H7 (cell line): ENCODE measurements around the gene AMTN. TPM values are rescaled to one million over a fixed set of nuclear protein-coding genes. Genes with fewer than 3 reads are reported as not detected.
"Not testable (repeated sequence)": the region's sequence is repeated elsewhere in the genome, so short reads cannot be mapped to it uniquely, and the experiment has no call there.

ENCODE experiments used
- DNase-seq: peaks from one replicate; pipeline ENCODE4 v3.0.0; 2012
- H3K27me3 ChIP-seq: 2 replicates; pipeline ENCODE4 v1.6.0; 2011; ENCODE audit warnings: mild to moderate bottlenecking, low read length; ENCODE audit not compliant: control insufficient read depth, insufficient read depth
- H3K36me3 ChIP-seq: replicated peaks from 2 replicates; pipeline ENCODE4 v1.5.1; 2011; ENCODE audit warnings: low read length; ENCODE audit not compliant: control insufficient read depth, insufficient read depth
- H3K4me3 ChIP-seq: 2 replicates; pipeline ENCODE4 v1.5.1; 2011; ENCODE audit warnings: low read depth, mild to moderate bottlenecking, control low read depth, low read length, moderate library complexity; ENCODE audit not compliant: insufficient read depth
- total RNA-seq: library from RNA; depleted of rRNA; stranded (reverse); fragments of >200 nt; shearing (Covaris generic); gene quantifications from 2 replicates; pipeline ENCODE4 v1.2.3, GENCODE V29; 2014; rRNA removed

Gene AMTN, protein sequence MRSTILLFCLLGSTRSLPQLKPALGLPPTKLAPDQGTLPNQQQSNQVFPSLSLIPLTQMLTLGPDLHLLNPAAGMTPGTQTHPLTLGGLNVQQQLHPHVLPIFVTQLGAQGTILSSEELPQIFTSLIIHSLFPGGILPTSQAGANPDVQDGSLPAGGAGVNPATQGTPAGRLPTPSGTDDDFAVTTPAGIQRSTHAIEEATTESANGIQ
- not detected in 2 replicates for total RNA-seq

DNA sequence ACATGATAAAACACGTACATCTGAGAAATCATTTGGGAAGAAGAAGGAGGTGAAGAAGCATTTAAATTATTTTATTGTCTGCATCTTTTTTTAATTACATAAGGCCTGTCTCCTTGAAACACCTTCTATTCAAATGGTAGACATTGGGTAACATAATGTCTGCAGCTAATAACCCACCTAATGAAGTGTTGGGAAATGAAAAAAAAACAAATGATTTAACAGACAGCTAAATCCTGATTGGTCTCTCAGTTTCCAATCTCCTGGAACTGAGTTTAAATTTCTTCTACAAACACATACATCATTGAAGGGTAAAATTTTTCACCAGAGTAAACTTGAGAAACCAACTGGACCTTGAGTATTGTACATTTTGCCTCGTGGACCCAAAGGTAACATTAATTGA is at the start of gene AMTN:
Gene AMTN, plus strand, starts transcription at position 301 of the 400 bp plus-strand sequence. CDS start 209 bp downstream, outside the sequence.
- Histone ChIP-seq H3K36me3 (no peaks in the 10 kb centered on the region), H3K27me3 (no peaks in the 10 kb centered on the region), H3K4me3 (no peak within 1 kb of the TSS)
- no peak for DNase-seq

DNA sequence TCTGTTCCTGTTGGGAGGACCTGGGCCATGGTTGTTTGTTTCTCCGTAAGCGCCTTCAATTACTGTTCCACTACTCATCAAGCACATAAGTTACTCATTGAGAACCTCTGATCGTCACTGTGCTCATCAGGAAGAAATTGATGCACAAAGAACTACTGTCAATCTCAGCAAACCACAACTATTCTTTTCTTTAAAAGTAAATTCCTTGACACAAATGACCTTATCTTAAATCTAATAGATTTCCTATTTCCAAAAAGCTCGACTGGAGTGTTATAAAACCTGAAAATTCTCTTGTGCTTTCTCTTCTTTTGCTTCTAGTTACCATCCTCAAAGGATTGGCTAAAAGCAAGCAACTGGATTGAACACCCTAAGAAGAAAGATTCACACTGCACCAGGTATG is 46.5 kb upstream of the AMTN start, which contains the start of gene MUC7:
Gene MUC7, plus strand, starts transcription at position 301 of the 400 bp plus-strand sequence. CDS start 1,825 bp downstream, outside the sequence.
- H3K4me3 ChIP-seq, result no peak within 1 kb of the TSS

DNA sequence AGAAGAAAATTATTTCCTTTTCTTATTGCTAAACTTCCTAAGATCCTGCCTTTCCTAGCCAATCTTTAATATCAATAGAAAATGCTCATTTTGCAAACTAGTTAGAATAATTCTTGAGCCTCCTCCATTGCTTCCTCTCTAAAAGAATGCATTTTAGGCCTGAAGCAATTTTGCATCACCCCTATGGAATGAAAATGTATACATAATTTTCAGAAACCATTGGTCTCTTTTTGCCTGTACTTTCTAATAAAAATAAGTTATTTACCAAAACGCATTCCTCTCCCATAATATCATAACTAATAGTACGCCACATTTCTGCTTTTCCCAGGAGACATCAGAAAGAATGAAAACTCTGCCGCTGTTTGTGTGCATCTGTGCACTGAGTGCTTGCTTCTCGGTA is 44.7 kb upstream of the AMTN start:
- Histone ChIP-seq H3K27me3 (no peaks in the 10 kb centered on the region), H3K4me3 (no peak overlapping the region), H3K36me3 (no peaks in the 10 kb centered on the region)
- DNase-seq, result no peak

More for the DNA sequence above, 46.5 kb upstream of the AMTN start, which contains the start of gene MUC7:
- DNase-seq, result no peak
- Histone ChIP-seq H3K27me3 (no peaks in the 10 kb centered on the region), H3K36me3 (no peaks in the 10 kb centered on the region)

DNA sequence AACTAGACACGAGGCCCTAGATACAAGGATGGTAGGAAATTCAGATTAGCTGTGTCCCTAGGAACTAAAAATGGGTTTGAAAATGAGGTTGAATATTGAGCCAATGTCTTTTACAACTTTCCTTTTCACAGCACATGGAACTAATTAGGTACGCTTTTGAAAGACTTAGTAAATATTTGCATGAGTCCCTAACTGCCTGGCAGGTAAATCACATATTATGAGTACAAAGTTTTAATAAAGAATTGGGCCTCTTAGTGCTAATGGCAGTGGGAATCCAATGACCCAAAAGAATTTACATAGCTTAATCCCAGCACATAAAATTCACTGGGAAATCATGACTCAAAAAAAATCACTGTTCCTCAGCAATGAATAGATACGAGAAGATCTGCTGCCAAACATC is 29.6 kb upstream of the AMTN start:
- no peaks in the 10 kb centered on the region for H3K27me3 ChIP-seq
- DNase-seq, result no peak
- no peak overlapping the region for H3K4me3 ChIP-seq
- no peaks in the 10 kb centered on the region for H3K36me3 ChIP-seq

DNA sequence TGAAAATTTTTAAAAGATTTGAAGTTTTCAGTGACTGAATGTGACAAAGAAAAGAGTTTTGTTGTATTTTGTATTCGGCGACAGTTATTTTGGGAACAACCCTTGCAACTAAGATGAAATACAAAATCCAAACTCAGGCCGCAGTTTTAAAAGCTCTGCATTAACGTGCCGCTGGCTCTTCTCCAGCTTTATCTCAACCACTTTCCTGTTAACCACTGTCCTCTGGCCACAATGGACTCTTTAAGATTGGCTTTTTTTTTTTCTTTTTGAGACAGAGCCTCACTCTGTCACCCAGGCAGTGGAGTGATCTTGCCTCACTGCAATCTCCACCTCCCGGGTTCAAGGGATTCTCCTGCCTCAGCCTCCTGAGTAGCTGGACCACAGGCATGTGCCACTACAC is 22.1 kb upstream of the AMTN start:
- H3K36me3 ChIP-seq, result no peaks in the 10 kb centered on the region
- no peak for DNase-seq
- no peak overlapping the region for H3K4me3 ChIP-seq
- H3K27me3 ChIP-seq, result no peaks in the 10 kb centered on the region

DNA sequence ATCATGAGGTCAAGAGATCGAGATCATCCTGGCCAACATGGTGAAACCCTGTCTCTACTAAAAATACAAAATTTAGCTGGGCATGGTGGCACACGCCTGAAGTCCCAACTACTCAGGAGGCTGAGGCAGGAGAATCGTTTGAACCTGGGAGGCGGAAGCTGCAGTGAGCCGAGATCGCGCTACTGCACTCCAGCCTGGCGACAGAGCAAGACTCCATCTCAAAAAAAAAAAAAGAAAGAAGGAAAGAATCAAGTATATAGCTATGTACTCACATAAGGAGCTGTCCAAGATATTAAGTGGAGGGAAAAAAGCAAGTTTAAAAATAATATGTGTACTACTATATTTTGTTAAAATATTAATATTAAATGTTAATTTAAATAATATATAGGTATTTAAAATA is 16.5 kb upstream of the AMTN start:
- not testable (repeated sequence) for DNase-seq, H3K36me3 ChIP-seq, H3K4me3 ChIP-seq, H3K27me3 ChIP-seq

DNA sequence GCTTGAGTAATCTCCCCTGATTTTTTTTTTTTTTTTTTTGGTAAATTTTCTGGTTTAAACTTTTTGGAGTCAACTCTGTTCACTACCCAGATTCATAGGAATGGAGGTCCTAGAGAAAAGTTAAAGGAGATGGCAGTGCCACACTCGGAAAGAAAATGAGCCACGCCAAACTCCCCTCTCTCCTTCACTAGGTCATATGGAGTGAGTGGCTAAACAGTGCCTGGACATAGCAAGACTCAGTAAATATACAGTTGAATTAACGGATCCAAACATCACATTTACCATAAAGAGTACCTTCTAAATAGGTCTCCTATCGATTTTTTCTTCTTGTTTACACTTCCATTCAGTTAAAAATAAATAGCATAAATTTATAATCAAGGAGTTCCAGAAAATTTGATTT is 13.6 kb upstream of the AMTN start:
- H3K27me3 ChIP-seq, result no peaks in the 10 kb centered on the region

DNA sequence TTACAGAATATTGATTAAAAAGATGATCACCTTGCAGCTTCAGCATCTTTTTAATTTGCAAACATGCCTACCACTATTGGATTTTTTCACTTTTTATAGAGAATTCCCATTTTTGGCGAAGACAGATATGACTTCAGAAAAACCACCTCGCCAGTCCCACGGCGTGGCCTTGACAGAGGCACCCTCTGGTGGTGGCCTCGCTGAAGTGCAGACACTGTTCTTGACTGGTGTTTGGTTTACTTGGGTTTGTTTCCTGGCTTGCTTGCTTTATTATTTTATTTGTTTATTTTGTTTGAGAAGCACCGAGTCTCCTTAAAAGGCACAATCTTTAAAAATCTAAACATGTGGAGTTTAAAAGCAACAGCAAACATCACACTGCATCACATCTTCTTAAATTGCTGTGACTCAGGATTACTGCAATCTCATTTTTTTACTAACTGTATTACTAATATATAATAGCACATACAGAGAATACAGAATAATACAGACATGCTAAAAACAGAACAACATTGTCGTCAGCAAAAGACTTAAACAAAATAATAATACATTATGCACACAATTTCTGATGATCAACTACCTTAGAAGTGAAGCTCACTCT is 13.1 kb upstream of the AMTN start:
- H3K27me3 ChIP-seq, result no peaks in the 10 kb centered on the region
- no peak overlapping the region for H3K4me3 ChIP-seq
- peak; percentile 16 for DNase-seq
- H3K36me3 ChIP-seq, result no peaks in the 10 kb centered on the region

More for the DNA sequence above, 13.6 kb upstream of the AMTN start:
- no peak for DNase-seq
- no peaks in the 10 kb centered on the region for H3K36me3 ChIP-seq
- no peak overlapping the region for H3K4me3 ChIP-seq

DNA sequence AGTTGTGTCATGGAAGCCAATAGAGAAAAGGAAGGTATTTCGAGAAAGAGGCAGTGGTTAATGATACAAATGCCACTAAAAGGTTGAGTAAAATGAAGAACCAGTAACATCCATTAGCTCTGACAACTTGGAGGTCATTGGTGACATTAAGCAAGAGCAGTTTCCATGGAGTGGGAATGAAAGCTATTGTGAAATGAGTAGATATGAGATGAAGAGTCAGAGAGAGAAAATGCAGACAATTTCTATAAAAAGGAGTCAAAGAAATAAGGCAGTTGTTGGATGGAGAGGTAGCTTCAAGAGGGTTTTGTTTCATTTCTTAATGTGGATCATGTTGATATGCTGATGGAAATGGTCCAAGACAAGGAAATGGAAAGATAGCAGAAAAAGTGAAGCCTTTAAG is 9.6 kb upstream of the AMTN start:
- H3K4me3 ChIP-seq, result no peak overlapping the region
- no peaks in the 10 kb centered on the region for H3K36me3 ChIP-seq
- H3K27me3 ChIP-seq, result no peaks in the 10 kb centered on the region

DNA sequence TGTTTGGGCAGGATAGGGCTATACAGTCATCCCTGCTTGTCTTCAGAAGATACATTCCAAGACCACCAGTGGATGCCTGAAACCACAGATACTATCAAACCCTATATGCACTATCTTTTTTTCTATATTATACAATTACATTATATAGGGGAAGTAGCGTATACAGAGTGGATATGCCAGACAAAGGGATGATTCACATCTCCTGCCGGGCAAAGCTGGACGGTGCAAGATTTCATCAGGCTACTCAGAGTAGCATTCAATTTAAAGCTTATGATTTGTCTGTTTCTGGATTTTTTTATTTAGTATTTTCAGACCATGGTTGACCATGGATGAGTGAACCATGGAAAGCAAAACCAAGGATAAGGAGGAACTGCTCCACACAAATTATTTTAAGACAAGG is 7.0 kb upstream of the AMTN start:
- no peaks in the 10 kb centered on the region for H3K36me3 ChIP-seq
- H3K27me3 ChIP-seq, result no peaks in the 10 kb centered on the region
- no peak for DNase-seq
- no peak overlapping the region for H3K4me3 ChIP-seq

More for the DNA sequence above, 9.6 kb upstream of the AMTN start:
- DNase-seq, result no peak

DNA sequence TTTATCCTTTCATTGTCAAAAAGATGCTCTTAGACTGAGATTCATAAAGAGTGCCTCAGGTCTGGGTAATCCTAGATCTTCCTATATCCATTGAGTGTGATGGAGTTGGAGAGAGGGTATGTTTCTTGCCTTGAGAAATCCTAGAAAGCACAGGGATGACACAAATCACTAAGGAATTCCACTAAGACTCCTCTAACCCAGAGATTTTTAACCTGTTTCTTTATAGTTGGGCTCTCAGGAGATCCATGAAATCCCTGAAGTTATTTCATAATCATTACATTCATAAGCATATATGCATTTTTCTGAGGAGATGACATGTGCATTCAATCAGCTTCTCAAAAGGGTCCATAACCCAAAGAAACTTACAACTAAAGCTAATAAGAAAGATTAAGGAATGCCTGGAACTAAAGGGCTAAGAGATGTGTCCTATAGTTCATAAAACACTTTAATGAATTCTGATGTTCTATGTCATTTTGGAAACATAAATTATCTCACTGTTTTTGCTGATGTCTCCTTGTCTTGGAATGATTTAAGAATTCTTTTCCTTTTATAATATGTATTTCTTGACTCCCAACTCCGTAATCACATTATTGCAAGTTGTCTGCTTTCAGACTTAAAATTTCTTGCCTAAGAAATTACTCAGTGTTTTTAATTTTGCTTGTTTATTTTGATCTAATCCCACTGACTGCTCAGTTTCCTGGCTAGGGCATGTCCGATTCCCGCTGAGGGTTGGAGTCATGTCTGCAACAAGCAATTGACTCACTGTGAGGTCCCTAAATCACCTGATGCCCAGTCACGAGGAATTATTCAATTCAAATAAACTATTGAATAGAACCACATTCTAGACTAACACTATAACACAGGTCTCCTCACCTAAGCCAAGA is 2.8 kb upstream of the AMTN start:
- H3K4me3 ChIP-seq, result no peak overlapping the region
- H3K27me3 ChIP-seq, result no peaks in the 10 kb centered on the region
- no peaks in the 10 kb centered on the region for H3K36me3 ChIP-seq
- DNase-seq, result no peak

DNA sequence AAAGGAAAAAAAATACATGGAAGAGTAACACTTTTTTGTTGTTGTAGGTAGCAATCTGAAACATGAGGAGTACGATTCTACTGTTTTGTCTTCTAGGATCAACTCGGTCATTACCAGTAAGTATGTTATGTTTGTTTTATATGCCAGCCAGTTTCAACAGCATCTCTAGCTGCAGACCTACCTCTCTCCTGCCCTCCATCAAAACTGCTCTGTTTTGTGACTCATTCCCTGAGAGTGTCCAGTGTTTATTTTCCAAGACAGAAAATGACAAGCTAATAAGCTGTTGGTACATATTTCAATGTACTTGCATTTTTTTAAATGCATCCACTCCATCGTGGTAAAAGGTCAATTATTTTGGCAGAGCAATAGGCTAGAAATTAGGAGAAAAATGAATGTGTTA is 347 bp downstream of the AMTN start:
- H3K4me3 ChIP-seq, result no peak overlapping the region
- no peak for DNase-seq
- H3K36me3 ChIP-seq, result no peaks in the 10 kb centered on the region
- H3K27me3 ChIP-seq, result no peaks in the 10 kb centered on the region

DNA sequence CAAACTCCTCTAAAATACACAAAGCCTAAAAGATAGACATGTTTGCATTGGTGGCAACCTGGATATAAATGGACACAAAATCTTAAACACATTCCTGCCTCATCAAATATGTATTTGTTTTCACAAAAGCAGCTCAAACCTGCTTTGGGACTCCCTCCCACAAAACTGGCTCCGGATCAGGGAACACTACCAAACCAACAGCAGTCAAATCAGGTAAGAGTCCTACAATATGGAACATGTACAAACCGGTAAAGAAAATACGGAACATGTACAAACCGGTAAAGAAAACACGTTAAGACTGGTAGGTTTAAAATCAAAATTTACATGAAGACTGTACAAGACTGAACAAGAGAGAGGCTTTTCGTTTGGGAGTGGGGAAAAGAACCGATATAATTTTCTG is 4.3 kb downstream of the AMTN start:
- DNase-seq, result no peak
- Histone ChIP-seq H3K36me3 (no peaks in the 10 kb centered on the region), H3K4me3 (no peak overlapping the region), H3K27me3 (no peaks in the 10 kb centered on the region)

DNA sequence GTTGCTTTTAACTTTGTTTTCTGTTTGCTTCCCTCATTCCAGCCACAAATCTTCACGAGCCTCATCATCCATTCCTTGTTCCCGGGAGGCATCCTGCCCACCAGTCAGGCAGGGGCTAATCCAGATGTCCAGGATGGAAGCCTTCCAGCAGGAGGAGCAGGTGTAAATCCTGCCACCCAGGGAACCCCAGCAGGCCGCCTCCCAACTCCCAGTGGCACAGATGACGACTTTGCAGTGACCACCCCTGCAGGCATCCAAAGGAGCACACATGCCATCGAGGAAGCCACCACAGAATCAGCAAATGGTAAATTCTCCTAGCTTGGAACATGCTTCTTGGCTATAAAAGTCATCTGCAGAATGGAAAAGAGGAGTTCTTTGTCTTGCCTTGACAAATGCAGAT is 12.6 kb downstream of the AMTN start:
- no peak for DNase-seq
- Histone ChIP-seq H3K27me3 (no peaks in the 10 kb centered on the region), H3K4me3 (no peak overlapping the region), H3K36me3 (no peaks in the 10 kb centered on the region)

DNA sequence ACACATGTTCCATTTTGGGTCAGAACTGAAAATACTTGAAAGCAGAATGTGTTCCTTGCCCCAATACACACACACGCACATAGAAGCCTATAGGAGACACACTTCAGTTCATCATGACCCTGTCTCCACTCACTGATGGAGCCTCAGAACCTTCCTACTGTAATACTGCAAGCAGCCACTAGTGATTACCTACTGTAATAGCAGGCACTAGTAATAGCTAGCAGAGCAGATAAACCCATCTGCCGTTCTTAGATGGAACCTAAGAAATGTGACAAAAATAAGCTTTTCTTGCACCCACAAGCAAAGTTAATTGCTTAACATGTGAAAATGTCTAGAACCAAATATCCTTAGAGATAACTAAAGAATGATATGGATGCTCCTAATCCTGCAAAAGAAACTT is 13.6 kb downstream of the AMTN start:
- H3K27me3 ChIP-seq, result no peaks in the 10 kb centered on the region
- no peaks in the 10 kb centered on the region for H3K36me3 ChIP-seq
- DNase-seq, result peak; percentile 5
- H3K4me3 ChIP-seq, result no peak overlapping the region
